HG02938 (cell line): Measurements from ENCODE around the gene C8B.

Experiments
- ATAC-seq: cut with Tn5 transposase; IDR thresholded peaks from one replicate; pipeline ENCODE4 v1.9.1; 2021; ENCODE audit warnings: mild to moderate bottlenecking, moderate library complexity; ENCODE audit not compliant: unreplicated experiment

C8B gene

GRCh38 chr1:56965916-56966697 is at the start of gene C8B:
C8B (minus strand) TSS chr1:56966015; CDS start chr1:56965948, 67 bp downstream.
- ATAC-seq, result no peak

GRCh38 chr1:57015071-57015470 is 49.3 kb upstream of the C8B start:
- ATAC-seq, result no peak

- no peak for ATAC-seq
Measured at GRCh38 chr1:57013522-57013921, 47.7 kb upstream of the C8B start.

- ATAC-seq, result no peak
Measured at GRCh38 chr1:57012315-57012714, 46.5 kb upstream of the C8B start.

GRCh38 chr1:57010511-57010910 is 44.7 kb upstream of the C8B start:
- no peak for ATAC-seq

- no peak for ATAC-seq
Measured at GRCh38 chr1:57007948-57008347, 42.1 kb upstream of the C8B start.

- ATAC-seq, result no peak
Measured at GRCh38 chr1:57007472-57007871, 41.7 kb upstream of the C8B start.

GRCh38 chr1:57003398-57004139 is 37.8 kb upstream of the C8B start:
- ATAC-seq, result no peak

GRCh38 chr1:56995414-56996100 is 29.7 kb upstream of the C8B start:
- no peak for ATAC-seq

- no peak for ATAC-seq
Measured at GRCh38 chr1:56993475-56993874, 27.7 kb upstream of the C8B start.

GRCh38 chr1:56992318-56993125 is 26.7 kb upstream of the C8B start:
- no peak for ATAC-seq

- no peak for ATAC-seq
Measured at GRCh38 chr1:56991576-56991975, 25.8 kb upstream of the C8B start.

GRCh38 chr1:56986397-56986796 is 20.6 kb upstream of the C8B start:
- ATAC-seq, result no peak

GRCh38 chr1:56985857-56986256 is 20.0 kb upstream of the C8B start:
- no peak for ATAC-seq

- no peak for ATAC-seq
Measured at GRCh38 chr1:56983484-56983883, 17.7 kb upstream of the C8B start.

- no peak for ATAC-seq
Measured at GRCh38 chr1:56979986-56980755, 14.4 kb upstream of the C8B start.

- ATAC-seq, result no peak
Measured at GRCh38 chr1:56978819-56979218, 13.0 kb upstream of the C8B start.

- no peak for ATAC-seq
Measured at GRCh38 chr1:56977910-56978309, 12.1 kb upstream of the C8B start.

- no peak for ATAC-seq
Measured at GRCh38 chr1:56975446-56975845, 9.6 kb upstream of the C8B start.
